ENCODE data around the gene CYB561D2. TPM values are rescaled to one million over a fixed set of nuclear protein-coding genes. Genes with fewer than 3 reads are reported as not detected.

The CYB561D2 gene
- total RNA-seq, 1 experiment from 2014 or later = 27.5 TPM

GRCh38 chr3:50314342-50314741 is 36.3 kb upstream of the CYB561D2 start:
- H3K9me3 ChIP-seq (ENCODE audit: control insufficient read depth, insufficient read depth, low read depth, low read length) = no peaks in the 10 kb centered on the region
- no peak for TF ChIP-seq SIN3A (IDR thresholded peaks at IDR 0.05; ENCODE audit: borderline replicate concordance, insufficient read depth, low read depth, low read length)
- no peak for TF ChIP-seq POLR2AphosphoS5 (IDR thresholded peaks at IDR 0.05; ENCODE audit: low read depth, low read length)
- no peak for TF ChIP-seq CTCF (IDR thresholded peaks at IDR 0.05)
- no peak for TF ChIP-seq TCF7L2 (IDR thresholded peaks at IDR 0.05; ENCODE audit: low read depth, low read length)
- TF ChIP-seq REST (IDR thresholded peaks at IDR 0.05; ENCODE audit: insufficient read depth in 1 of 2, low read depth in 2 of 2, low read length in 1 of 2) = no peak
- ATAC-seq (0 out of 2 replicates have a peak, but pooled peaks have one; percentile 27), DNase-seq (ENCODE audit: low read depth, low spot score) (no peak)
- H3K4me1 ChIP-seq (ENCODE audit: control insufficient read depth, insufficient read depth, low read length) = no peaks in the 10 kb centered on the region; the same call in 1 of the 2 replicates
- H3K27me3 ChIP-seq (ENCODE audit: control insufficient read depth, insufficient read depth, low read length) = no peaks in the 10 kb centered on the region
- no TSS peak for BruUV-seq (replicated peaks)
- H3K4me3 ChIP-seq (ENCODE audit: low read depth in 2 of 2, low read length in 2 of 2) = no peak overlapping the region
- no peaks in the 10 kb centered on the region for H3K36me3 ChIP-seq (ENCODE audit: control insufficient read depth, insufficient read depth, low read length)
- ChIA-PET CTCF (no interaction called here), POLR2A (no interaction called here)
- intact Hi-C loops (cut with micrococcal nuclease; ENCODE audit: unreplicated experiment) = no loop called here
- in situ Hi-C loops (cut with HindIII; ENCODE audit: low pct_unique_long_range_greater_than_20kb, low sequenced_read_pairs) = no loop called here
- H3K27ac ChIP-seq (ENCODE audit: low read length) = no peak overlapping the region

GRCh38 chr3:50314816-50315215 is 35.8 kb upstream of the CYB561D2 start:
- ChIA-PET POLR2A (interaction anchor here (0.6 kb wide), 1 partner anchor 16 kb away, joined by 3 read pairs; the partner anchor contains the start of genes HYAL3 and NAA80), CTCF (no interaction called here)
- H3K4me1 ChIP-seq (ENCODE audit: control insufficient read depth, insufficient read depth, low read length) = no peaks in the 10 kb centered on the region; the same call in 1 of the 2 replicates
- TF ChIP-seq CTCF (IDR thresholded peaks at IDR 0.05) = no peak
- no peak for TF ChIP-seq SIN3A (IDR thresholded peaks at IDR 0.05; ENCODE audit: borderline replicate concordance, insufficient read depth, low read depth, low read length)
- no peak; the same call in 1 of the 2 replicates for TF ChIP-seq POLR2AphosphoS5 (IDR thresholded peaks at IDR 0.05; ENCODE audit: low read depth, low read length)
- TF ChIP-seq REST (IDR thresholded peaks at IDR 0.05; ENCODE audit: insufficient read depth in 1 of 2, low read depth in 2 of 2, low read length in 1 of 2) = no peak
- TF ChIP-seq TCF7L2 (IDR thresholded peaks at IDR 0.05; ENCODE audit: low read depth, low read length) = no peak
- ATAC-seq (no peak), DNase-seq (ENCODE audit: low read depth, low spot score) (no peak)
- in situ Hi-C loops (cut with HindIII; ENCODE audit: low pct_unique_long_range_greater_than_20kb, low sequenced_read_pairs) (no loop called here), intact Hi-C loops (cut with micrococcal nuclease; ENCODE audit: unreplicated experiment) (no loop called here)
- H3K27me3 ChIP-seq (ENCODE audit: control insufficient read depth, insufficient read depth, low read length) = no peaks in the 10 kb centered on the region
- H3K27ac ChIP-seq (ENCODE audit: low read length) = no peak overlapping the region
- H3K4me3 ChIP-seq (ENCODE audit: low read depth in 2 of 2, low read length in 2 of 2) = no peak overlapping the region
- BruUV-seq (replicated peaks) = no TSS peak
- no peaks in the 10 kb centered on the region for H3K9me3 ChIP-seq (ENCODE audit: control insufficient read depth, insufficient read depth, low read depth, low read length)
- no peaks in the 10 kb centered on the region for H3K36me3 ChIP-seq (ENCODE audit: control insufficient read depth, insufficient read depth, low read length)
